DMS114 treated with DMSO at 0.1 percent for 48 hours (cell line): ENCODE data around the gene ZNF503.
A peak's percentile ranks its signal among the peaks of the same experiment; 100 is the strongest.

Experiments
- DNase-seq: peaks from one replicate; lab custom pipeline; 2025; ENCODE audit not compliant: unreplicated experiment; lab: John Stamatoyannopoulos, UW

Gene ZNF503

GRCh38 chr10:75407224-75407712 lies 5.7 kb upstream of the ZNF503 start:
- peak; percentile 42 for DNase-seq

DNA sequence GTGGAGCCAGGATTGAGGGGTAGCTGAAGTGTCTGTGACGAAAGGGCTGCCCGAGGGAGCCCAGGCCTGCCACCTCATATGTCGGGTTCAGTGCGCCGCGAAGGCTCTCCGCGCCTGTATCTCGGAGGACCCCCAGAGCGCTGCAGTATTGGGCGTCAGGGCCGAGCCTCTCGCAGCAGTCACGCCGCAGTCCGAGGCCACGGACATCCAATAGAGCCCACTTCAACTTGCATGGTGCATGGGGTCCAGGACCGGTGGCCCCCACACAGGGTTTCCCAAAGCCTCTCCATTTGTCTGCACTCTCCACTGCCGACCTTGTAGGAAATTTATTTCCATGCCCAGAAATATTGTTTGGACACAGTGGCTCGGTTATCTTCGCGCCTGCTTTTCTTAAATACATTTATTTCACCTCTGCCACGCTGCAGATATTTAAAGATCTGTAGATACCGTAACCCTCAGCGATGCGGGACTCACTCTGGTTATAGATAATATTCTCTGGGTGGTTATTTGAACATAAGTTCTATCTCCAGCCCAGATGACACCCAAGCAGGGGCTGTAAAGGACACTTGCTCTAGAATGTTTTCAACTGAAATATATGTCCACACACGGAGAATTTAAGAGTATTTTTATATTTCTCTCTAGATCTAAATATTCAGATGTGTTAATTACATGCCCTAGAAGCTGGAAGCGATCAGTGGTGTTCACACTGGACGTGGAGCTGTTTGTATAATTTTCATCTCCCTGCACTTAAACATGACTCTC lies 5.1 kb upstream of the ZNF503 start:
- no peak for DNase-seq

DNA sequence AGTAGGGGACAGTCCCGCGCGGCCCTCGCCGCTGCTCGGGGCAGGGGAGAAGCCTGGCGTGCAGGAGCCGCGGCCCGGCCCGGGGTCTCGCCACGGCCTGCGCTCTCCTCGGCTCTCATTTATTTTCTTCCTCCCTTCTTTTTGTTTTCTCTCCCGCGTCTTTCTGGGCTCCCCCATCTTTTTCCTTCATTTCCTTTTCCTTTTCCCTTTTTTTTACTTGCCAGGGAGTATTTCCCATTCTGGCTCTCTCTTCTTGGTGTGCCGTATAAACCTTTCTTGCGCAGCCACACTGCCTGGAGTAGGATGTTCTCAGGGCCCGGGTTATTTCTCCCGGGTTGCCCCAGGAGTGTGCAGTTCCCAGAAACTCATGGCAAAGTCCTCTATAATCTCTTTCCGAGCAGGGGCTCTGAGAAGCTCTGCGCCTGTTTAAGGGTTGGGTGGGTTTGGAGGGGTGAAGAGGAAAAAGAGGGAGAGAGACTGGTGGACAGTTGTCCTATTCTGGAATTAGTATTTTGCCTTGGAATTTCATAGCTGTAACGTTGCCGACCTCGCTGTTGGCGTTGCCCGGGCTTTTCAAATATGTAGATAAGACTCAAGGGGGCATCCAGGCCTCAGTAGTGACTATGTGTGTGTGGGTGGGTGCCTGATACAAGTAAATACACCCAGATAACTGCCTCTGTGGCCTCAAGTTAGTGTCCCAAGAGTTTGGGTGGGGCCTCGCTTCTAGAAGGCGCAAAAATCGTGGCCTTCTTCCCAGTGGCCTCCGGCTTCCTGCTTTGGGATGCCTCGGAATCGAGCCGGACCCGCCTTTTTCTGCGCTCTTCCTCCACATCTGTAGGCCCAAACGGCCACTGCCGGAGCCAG lies 4.3 kb upstream of the ZNF503 start:
- DNase-seq, result no peak

DNA sequence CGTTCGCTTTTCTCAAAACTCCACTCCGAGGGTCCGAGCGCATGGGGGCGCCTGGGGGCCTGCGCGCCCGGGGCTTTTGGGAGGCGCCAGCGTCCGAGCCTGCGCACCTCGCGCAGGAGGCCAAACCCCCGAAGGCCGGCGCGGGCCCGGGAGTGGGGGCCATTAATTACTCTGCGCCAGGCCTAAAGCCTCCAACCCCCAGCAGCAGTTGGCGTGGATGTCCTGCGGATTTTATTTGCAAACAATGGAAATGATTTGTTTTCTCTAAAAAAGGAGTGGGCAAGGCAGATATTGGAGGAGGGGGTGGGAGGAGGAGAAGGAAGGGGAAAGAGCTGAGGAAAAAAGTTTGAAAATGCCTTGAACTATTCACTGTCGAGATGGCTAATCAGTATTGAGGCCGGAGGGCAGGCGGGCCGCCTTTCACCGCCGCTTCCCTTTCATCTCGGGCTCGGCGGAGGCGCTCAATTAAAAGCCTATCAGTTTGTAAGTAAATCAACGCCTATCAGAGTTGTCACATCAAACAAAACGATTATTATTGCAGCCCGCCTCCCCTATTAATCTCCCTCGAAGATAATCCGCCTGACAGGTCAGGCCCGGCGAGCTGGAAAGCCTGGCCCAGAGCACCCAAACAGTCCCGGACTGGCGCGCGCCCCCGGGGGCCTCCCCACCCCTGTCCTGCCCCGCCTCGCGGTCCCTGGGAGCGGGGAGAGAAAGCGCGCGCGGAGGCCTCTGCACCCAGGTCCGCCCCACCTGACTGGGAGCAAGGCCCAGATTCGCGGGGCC lies 3.4 kb upstream of the ZNF503 start:
- no peak for DNase-seq

- peak; percentile 62 for DNase-seq
Measured at GRCh38 chr10:75403939-75404814, 2.6 kb upstream of the ZNF503 start.

- peak; percentile 62 for DNase-seq
Measured at GRCh38 chr10:75403144-75403938, 1.8 kb upstream of the ZNF503 start.

DNA sequence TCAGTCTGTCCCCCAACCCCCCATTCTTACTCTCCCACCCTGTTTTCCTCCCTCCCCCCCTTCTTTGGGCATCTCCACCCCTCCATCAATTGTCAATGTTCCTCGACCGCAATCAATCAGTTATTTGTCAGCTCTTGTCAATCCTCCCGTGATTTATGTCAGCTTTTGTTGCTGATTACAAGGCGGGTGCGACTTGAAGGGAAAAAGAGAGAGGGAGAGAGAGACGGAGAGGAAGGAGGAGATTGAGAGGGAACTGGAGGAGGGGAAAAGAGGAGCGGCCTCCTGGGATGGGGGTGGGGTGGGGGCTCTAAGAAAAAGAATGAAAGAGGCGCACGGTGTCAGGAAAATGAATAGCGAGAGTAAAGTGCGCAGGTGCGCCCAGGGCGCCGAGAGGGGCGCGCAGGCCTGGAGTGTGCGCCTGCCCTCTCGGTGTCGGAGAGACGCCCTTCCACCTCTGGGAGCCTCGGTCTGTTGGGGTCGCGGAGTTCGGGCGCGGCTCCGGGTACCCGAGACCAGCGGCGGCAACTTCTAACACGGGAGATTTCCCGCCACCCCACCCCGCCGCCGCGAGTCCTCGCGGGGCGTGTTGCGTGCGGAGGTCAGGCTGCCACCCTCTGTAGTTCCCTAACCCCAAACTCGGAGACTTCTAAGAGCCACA lies 1.1 kb upstream of the ZNF503 start:
- peak; percentile 78 for DNase-seq

GRCh38 chr10:75400771-75401568 lies 594 bp downstream of the ZNF503 start:
- DNase-seq, result peak; percentile 25

DNA sequence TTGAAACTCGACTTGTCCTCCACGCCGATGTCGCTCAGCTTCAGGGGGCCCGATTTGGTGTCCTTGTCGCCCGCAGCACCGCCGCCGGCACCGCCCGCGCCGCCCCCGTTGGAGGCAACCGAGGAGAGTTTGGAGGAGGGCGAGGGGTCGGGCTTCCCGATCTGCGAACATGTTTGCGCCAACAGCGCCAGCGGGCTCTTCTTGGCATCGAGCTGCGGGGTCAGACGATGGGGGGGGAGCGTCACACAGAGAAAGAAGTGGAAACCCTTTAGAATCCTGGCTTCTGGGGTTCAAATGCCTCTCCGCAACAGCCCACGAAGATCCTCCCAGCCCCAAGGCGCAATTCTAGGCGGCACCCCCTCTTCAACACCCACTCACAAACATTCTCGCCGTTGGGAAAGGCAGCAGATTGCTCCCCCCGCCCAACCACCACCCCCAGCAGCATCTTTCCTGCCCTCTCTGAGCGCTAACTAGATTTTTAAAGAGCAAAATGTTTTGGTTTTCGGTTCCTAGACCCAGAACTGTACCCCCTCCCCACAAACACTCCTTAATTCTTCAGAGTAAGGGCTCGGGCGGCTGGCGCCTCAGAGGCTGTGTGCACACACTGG lies 1.3 kb downstream of the ZNF503 start:
- peak; percentile 48 for DNase-seq

- peak; percentile 59 for DNase-seq
Measured at GRCh38 chr10:75399461-75400162, 2.0 kb downstream of the ZNF503 start.

DNA sequence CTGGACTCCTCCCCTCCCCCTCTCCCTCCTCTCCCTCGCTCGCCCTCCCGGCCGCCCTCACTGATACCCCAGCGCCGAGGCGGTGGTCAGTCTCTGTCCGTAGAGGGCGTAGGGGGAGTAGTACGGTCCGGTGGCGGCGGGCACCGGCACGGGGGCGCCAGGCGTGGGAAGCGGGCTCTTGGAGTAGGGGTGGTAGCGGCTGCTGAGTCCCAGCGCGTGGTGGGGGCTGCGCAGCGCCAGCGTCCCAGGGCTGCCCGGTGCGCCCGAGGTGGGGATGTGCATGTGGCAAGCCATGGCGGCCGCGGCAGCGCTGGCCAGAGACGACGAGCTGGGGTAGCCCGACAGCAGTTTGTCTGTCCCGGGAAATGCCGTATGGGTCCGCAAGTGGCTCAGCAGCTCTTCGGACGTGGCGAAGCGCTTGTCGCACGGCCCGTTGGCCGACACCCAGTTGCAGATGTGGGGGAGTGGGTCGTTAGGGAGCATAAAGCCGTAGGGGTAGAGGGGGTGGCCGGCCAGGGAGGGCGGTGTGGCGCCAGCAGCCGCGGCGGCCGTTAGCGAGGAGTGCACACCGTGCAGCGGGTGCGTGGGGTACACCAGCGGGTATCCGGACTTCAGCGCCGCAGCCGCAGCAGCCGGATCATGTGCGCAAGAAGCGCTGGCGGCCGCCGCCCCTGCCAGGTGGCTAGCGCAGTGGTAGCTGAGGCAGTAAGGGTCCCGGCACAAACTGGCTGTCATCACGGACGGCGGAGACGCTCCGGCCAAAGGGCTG lies 2.7 kb downstream of the ZNF503 start:
- peak; percentile 48 for DNase-seq

- no peak for DNase-seq
Measured at GRCh38 chr10:75398200-75398691, 3.3 kb downstream of the ZNF503 start.

- DNase-seq, result no peak
Measured at GRCh38 chr10:75397496-75398199, 3.9 kb downstream of the ZNF503 start.

DNA sequence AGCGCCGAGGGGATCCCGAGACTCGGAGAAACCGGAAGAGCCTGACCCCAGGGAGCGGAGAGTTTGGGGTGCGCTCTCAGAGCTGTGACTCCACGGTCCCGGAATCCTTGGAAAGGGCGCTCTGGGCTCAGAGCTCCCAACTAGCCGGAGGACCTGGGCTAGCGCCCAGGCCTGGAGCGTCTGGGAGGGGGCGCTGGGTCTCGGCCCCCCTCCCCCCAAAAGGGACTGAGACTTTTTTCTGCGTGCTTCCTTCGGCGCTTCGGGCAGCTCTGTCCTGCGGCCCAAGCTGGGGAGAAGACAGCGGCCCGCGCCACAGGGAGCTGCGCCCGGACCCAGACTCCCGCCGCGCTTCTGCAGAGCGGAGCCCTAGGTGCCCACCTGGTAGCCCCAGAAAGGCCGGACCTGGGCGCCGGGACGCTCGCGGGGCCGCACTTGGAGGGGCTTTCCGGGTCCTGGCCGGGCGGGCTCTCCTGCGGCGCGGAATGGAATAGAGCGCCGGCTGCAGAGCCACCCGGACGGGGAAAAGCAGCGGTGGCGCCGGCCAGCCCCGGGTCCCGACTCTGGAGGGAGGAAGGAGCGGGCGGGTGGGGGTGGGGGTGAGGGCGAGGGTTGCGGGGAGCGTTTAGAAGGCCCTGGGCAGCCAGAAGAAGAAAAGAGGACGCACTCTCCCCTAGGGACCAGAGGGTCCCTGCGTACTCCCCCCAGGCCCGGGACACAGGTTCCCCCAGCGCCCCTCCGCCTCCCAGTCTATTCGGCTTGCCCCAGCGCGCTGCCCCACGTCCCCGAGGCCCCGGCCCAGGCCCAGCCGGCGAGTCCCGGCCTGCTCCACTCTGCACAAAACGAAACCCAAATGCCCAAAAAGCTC lies 4.7 kb downstream of the ZNF503 start:
- no peak for DNase-seq
